Activated T-cell treated with anti-CD3 and anti-CD28 coated beads for 24 hours (primary cell): ENCODE measurements around the gene KLRB1.
"Not testable (repeated sequence)": the region's sequence is repeated elsewhere in the genome, so short reads cannot be mapped to it uniquely, and the experiment has no call there.

Experiments used
- DNase-seq: peaks from one replicate; pipeline ENCODE4 v3.0.0-alpha.2; 2020; ENCODE audit warnings: low read depth

KLRB1 gene

GRCh38 chr12:9619411-9620179, 11.9 kb upstream of the KLRB1 start:
- DNase-seq: no peak

- DNase-seq: not testable (repeated sequence)
Measured at GRCh38 chr12:9618906-9619305, 11.2 kb upstream of the KLRB1 start.

DNA sequence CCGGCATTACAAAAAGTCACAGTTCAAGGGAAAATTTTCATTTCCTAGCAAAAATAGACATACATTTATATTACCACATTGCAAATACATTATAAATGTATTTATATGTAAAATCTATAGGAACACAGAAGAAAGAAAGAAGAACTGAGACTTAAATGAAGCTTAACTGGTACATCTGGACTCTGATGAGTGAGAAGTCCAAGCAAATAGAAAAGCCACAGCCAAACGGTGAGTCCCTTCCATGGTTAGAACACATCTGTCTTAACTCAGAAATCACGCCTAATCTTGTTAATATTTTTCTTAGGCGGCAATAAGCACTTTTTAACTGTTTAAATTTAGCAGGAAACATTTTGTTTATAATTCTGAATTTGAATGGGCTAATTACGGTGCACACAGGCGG, 9.4 kb upstream of the KLRB1 start:
- no peak for DNase-seq

GRCh38 chr12:9615420-9616136, 7.9 kb upstream of the KLRB1 start:
- no peak for DNase-seq

DNA sequence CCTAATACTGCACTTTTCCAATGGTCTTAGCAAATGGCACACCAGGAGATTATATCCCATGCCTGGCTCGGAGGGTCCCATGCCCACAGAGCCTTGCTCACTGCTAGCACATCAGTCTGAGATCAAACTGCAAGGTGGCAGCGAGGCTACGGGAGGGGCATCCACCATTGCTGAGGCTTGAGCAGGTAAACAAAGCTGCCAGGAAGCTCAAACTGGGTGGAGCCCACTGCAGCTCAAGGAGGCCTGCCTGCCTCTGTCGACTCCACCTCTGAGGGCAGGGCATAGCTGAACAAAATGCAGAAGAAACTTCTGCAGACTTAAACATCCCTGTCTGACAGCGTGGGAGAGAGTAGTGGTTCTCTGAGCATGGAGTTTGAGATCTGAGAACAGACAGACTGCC, 2.9 kb upstream of the KLRB1 start:
- not testable (repeated sequence) for DNase-seq

DNA sequence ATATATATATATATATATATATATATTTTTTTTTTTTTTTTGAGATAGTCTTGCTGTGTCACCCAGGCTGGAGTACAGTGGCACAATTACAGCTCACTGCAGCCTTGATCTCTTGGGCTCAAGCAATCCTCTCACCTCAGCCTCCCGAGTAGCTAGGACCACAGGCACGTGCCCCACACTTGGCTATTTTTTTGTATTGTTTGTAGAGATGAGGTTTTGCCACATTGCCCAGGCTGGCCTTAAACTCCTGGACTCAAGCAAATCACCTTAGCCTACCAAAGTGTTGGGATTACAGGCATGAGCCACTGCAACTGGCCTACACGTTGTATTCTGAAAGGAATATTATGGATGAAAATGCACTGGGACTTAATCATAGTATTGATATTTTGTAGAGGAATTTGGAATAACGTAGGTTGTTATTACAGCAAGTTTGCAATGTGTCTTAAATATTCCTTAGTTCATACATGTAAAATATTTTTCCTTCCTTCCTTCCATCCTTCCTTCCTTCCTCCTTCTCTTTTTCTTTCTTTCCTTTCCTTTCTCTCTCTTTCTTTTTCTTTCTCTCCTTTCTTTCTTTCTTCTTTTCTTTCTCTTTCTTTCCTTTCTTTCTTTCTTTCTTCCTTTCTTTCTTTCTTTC, 862 bp downstream of the KLRB1 start:
- no peak for DNase-seq

DNA sequence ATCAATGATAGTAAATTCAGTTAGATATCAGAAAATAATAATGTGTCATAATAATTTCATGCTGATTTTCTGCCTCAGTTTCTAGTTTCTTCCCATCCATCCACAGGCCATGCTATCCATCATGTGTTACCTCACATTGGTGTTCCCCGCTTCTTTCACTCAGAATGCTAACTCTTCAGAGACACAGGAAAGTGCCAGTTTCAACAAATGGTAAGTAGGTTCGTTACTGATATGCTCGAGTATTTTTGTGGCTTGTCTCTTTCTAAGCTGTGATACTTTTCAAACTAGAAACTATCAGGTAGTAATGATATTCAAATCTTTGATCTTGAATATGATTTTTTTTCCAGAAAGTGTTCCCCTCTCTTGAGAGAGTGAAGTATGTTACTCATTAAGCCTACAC, 1.5 kb downstream of the KLRB1 start:
- DNase-seq: no peak

DNA sequence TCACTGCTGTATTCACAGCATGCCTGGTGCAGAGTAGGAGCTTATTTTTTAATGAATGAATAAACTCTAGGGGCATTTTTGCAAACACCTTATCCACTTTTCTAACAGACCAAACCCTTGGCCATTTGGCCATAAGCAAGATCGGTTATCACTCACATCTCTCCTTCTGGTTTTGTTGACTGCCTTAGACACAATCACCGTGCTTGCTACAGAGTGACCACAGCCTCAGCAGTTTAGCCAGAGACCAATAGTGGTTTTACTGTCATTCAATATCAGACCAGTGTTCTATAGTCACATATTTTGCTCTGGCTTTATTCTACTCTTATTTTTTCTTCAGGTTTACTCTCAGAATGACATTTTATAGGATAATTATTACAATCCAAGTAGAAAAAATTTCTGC, 2.2 kb downstream of the KLRB1 start:
- DNase-seq: no peak

- no peak for DNase-seq
Measured at GRCh38 chr12:9604287-9604686, 3.4 kb downstream of the KLRB1 start.

DNA sequence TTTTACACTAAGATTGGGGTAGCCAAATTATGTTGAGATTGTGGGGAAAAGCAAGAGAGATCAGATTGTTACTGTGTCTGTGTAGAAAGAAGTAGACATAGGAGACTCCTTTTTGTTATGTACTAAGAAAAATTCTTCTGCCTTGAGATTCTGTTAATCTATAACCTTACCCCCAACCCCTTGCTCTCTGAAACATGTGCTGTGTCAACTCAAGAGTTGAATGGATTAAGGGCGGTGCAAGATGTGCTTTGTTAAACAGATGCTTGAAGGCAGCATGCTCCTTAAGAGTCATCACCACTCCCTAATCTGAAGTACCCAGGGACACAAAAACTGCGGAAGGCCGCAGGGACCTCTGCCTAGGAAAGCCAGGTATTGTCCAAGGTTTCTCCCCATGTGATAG, 7.3 kb downstream of the KLRB1 start:
- DNase-seq: not testable (repeated sequence)

DNA sequence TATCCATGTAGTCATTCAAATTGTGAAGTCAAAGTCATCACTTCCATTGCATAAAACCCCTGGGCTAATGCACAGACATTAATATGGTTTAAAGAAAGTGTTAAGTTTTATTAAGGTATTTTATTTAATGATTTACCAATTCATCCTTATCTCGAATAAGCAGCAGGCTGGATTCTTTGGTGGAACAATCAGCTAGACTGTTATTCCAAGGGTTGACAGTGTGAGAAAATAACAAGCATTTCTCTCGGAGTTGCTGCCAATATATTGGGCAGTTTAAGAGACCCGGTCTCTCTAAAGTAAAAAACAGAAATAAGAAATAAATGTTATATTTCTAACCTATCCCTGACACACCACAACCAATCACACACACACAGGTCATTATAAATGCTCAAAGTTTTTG, 9.4 kb downstream of the KLRB1 start:
- DNase-seq: no peak

- no peak for DNase-seq
Measured at GRCh38 chr12:9597365-9597764, 10.4 kb downstream of the KLRB1 start.

DNA sequence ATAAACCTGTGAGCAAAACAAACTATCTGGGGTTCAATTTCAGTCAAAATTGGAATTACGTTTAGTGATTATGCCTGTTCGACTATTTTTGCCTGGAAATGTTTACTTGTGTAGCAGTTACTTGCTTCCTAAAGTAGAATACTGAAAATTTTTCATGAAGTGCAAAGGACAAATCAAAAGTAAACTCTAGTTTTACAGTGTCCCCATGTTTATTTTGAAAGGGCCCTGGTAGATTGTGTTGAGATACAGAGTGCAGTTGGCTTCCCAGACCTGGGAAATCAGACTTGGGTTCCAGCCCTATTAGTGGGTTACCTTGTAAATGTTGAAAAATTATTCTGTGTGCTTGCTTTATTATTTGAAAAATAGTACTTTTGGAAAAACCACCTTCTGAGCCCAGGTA, 17.3 kb downstream of the KLRB1 start:
- no peak for DNase-seq

DNA sequence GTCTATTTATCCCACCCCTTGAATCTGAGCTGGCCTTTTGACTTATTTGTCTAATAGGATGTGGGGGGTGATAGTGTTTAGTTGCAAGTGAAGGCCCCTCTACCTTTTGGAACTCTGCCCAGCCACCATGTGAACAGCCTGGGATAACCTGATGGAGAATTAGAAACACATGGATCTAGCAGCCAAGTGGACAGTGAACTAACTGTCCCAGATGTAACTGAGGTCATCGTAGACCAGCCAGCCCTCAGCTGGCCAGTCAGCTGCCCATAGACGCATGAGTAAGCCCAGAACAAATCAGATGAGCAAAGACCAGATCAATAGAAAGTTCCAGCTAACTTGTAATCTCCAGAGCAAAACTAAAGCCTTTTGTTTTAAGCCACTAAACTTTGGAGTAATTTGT, 19.0 kb downstream of the KLRB1 start:
- DNase-seq: no peak

- DNase-seq: no peak
Measured at GRCh38 chr12:9587987-9588600, 19.6 kb downstream of the KLRB1 start.

DNA sequence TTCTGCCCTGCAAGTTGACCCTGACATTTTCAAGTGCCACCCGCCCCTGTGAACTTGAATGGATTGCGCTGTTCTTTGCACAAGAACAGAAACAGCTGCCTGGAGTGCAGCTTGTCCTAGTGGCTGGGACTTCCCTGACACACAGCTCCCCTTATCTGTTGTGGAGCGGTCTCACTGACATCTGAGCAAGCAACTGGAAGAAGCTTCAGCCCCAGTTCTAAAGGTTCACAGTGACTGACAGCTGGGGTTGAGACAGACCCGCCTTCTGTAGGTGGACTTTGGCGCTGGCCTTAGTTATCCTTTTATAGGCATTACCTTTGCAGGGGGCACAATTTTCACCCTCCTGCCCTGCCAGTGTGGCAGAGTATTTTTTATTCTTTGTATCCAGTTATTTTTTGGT, 30.0 kb downstream of the KLRB1 start:
- not testable (repeated sequence) for DNase-seq

DNA sequence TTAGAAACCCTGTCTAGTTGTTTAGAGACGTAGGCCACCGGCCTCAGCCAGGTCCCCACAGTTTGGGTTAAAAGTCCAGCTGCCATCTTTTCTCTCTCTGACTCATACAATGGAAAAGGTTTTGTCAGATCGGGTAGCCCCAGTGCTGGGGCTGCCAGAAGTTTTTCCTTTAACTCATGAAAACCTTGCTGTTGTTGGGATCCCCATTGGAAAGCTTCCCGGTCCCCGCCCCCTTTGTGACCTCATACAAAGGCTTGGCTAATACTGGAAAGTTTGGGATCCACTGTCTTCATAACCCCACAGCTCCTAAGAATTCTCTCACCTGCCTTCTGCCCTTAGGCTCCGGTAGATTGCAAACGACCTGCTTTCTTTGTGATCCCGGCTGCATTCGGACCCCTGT, 40.6 kb downstream of the KLRB1 start:
- not testable (repeated sequence) for DNase-seq

- DNase-seq: not testable (repeated sequence)
Measured at GRCh38 chr12:9566113-9566512, 41.6 kb downstream of the KLRB1 start.

- not testable (repeated sequence) for DNase-seq
Measured at GRCh38 chr12:9564418-9564817, 43.3 kb downstream of the KLRB1 start.

GRCh38 chr12:9562841-9563453, 44.8 kb downstream of the KLRB1 start:
- DNase-seq: not testable (repeated sequence)

DNA sequence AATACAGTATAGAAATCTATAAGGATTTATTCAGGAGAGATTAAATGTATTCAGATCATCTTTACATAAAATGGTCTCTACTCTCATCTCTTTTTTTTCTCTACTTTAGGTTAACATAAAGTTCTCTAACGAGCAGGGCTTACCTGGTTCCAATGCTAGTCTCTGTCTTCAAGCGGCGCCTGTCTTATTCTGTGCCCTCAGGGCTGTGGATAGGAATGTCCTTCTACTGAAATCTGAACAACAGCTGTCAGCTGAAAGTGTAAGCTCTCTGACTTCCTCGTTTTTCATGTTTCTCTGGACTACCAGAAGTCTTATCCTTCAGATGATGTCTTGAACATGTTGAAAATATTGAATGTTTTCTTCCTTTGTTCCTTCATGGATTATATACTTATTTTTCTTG, 62.2 kb downstream of the KLRB1 start:
- not testable (repeated sequence) for DNase-seq
